SK-N-MC (cell line): ENCODE results near the gene TNFAIP2.
"Not testable (repeated sequence)": the region's sequence is repeated elsewhere in the genome, so short reads cannot be mapped to it uniquely, and the experiment has no call there.

Source experiments
- DNase-seq: peaks from one replicate; pipeline ENCODE4 v3.0.0-alpha.2; 2011; ENCODE audit warnings: low read depth, low spot score
- H3K27ac ChIP-seq: fragments of 200-600 bp; sonication (generic); 2 replicates; pipeline ENCODE4 v1.5.1; 2016; ENCODE audit warnings: mixed run types
- H3K36me3 ChIP-seq: fragments of 200-600 bp; sonication (generic); 2 replicates; pipeline ENCODE4 v1.6.1; 2017; ENCODE audit warnings: antibody characterized with exemption, low read length, mixed read lengths; ENCODE audit not compliant: insufficient read depth
- H3K4me3 ChIP-seq: fragments of 200-600 bp; sonication (generic); 2 replicates; pipeline ENCODE4 v1.5.1; 2016
- H3K9ac ChIP-seq: fragments of 200-600 bp; sonication (generic); 2 replicates; pipeline ENCODE4 v1.8.0; 2017; ENCODE audit warnings: mixed run types, mixed read lengths; ENCODE audit not compliant: insufficient read length
- H3K9me3 ChIP-seq: fragments of 200-600 bp; sonication (generic); 2 replicates; pipeline ENCODE4 v1.6.1; 2017; ENCODE audit warnings: low read depth, mild to moderate bottlenecking, antibody characterized with exemption, low read length, moderate library complexity, mixed read lengths
- EZH2 ChIP-seq: fragments of 200-600 bp; sonication (generic); IDR thresholded peaks from one replicate; pipeline ENCODE4 v1.6.1; 2017; ENCODE audit warnings: antibody characterized with exemption
- FOXP2 ChIP-seq: optimal IDR thresholded peaks from 2 replicates; pipeline ENCODE3; 2011; ENCODE audit warnings: mild to moderate bottlenecking, moderate library complexity; ENCODE audit not compliant: insufficient read depth; ENCODE audit errors: extremely low read length, control extremely low read depth
- POLR2AphosphoS5 ChIP-seq: IDR thresholded peaks from 2 replicates; pipeline ENCODE4 v1.6.1; 2012; ENCODE audit warnings: mild to moderate bottlenecking, low read depth, low read length, borderline replicate concordance

Gene TNFAIP2

GRCh38 chr14:103118018-103118662 lies 5.1 kb upstream of the TNFAIP2 start:
- H3K9ac ChIP-seq, result no peak overlapping the region
- no peak for TF ChIP-seq FOXP2
- TF ChIP-seq EZH2, result no peak
- no peak for TF ChIP-seq POLR2AphosphoS5
- no peaks in the 10 kb centered on the region for H3K9me3 ChIP-seq

DNA sequence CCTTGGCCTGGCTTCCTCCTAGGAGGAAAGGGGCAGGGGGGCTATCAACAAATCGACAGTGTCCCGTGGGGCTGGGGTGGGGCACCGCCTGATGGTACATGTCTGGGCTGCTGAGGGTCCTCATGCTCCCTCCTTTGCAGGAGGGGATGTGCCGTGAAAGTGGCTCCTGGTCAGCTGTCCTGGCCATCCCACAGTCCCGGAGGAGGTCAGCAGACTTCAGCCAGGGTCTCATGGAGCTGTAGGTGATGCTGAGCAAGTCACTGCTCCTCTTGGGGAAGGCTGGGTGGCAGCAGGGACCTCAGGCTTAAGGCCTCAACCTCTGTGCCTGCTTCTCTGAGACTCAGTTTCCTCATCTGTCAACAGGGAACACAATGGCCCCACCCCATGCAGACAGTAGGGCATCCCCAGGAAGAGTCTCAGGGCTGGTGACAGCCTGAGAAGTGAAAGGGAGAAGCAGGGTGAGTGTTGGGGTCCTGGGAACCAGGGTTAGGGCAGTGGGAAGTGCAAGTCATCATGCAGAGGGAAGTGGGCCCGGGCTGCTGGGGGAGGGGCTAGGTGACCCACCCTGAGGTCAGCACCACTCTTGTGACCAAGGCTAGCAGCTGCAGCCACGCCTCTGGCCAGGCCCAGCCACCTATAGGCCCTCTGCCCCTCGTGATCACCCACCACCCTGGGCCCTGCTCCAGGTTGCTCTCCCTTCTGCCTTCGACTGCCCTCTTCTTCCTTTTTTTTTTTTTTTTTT lies 4.4 kb upstream of the TNFAIP2 start:
- DNase-seq, result no peak

More at GRCh38 chr14:103118018-103118662, 5.1 kb upstream of the TNFAIP2 start:
- H3K4me3 ChIP-seq, result no peak overlapping the region
- H3K27ac ChIP-seq, result no peak overlapping the region
- DNase-seq, result no peak
- H3K36me3 ChIP-seq, result no peaks in the 10 kb centered on the region

GRCh38 chr14:103119527-103119926 lies 3.7 kb upstream of the TNFAIP2 start:
- H3K27ac ChIP-seq, DNase-seq, H3K9me3 ChIP-seq, H3K9ac ChIP-seq, H3K4me3 ChIP-seq, H3K36me3 ChIP-seq: not testable (repeated sequence)

More for the DNA sequence above, 4.4 kb upstream of the TNFAIP2 start:
- Histone ChIP-seq H3K9me3 (no peaks in the 10 kb centered on the region), H3K27ac (no peak overlapping the region), H3K4me3 (no peak overlapping the region), H3K9ac (no peak overlapping the region), H3K36me3 (no peaks in the 10 kb centered on the region)
- TF ChIP-seq EZH2 (no peak), POLR2AphosphoS5 (no peak), FOXP2 (no peak)

DNA sequence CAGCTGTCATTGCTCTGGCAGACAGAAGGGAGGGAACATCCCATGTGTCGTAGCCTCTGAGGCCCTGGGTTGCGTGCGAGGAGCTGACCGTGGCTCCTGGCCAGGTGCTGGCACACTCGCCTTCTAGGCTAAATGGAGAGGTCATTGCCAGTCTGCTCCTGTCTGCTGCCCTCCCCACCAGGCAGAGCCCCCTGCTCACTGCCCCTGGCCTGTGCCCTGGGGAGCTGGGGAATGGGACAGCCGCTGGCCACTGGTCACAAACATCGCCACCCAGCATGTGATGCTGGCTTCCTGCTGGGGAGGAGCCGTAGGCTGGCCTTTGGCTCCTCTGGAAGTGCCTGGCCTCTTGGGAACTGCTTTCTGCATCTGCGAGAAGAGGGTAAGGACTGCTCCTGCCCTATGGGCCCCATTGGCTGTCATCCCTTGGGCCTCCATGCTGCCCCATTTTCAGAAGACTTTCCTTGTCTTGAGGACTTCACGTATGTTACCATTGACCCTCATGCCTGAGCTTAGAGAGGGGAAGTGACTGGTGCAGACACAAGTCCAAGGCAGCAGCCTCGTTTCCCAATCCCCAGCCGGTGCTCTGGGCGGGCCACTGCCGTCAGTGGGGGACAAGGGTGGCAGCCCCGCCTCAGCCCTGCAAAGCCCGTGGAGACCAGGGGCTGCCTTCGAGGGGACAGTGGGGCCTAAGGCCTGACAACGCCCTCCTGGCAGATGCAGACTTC lies 2.0 kb upstream of the TNFAIP2 start:
- Histone ChIP-seq H3K9me3 (no peaks in the 10 kb centered on the region), H3K27ac (no peak overlapping the region), H3K4me3 (no peak overlapping the region), H3K9ac (no peak overlapping the region), H3K36me3 (no peaks in the 10 kb centered on the region)
- no peak for DNase-seq
- TF ChIP-seq EZH2, result no peak
- TF ChIP-seq FOXP2, result no peak
- no peak for TF ChIP-seq POLR2AphosphoS5

GRCh38 chr14:103121846-103122584 lies 1.2 kb upstream of the TNFAIP2 start:
- Histone ChIP-seq H3K4me3 (peak overlapping the region; percentile 22; the same call in 1 of the 2 replicates), H3K27ac (no peak overlapping the region), H3K36me3 (no peaks in the 10 kb centered on the region), H3K9me3 (no peaks in the 10 kb centered on the region), H3K9ac (no peak overlapping the region)
- TF ChIP-seq FOXP2 (no peak), POLR2AphosphoS5 (no peak)
- DNase-seq, result no peak

- Histone ChIP-seq H3K9me3 (no peaks in the 10 kb centered on the region), H3K4me3 (0 out of 2 replicates have a peak overlapping the region, but pooled peaks have one; percentile 22), H3K27ac (no peak overlapping the region), H3K36me3 (no peaks in the 10 kb centered on the region), H3K9ac (no peak overlapping the region)
- DNase-seq, result no peak
- no peak for TF ChIP-seq POLR2AphosphoS5
- no peak for TF ChIP-seq FOXP2
These were observed 695 bp upstream of the TNFAIP2 start for GRCh38 chr14:103122585-103122946.

DNA sequence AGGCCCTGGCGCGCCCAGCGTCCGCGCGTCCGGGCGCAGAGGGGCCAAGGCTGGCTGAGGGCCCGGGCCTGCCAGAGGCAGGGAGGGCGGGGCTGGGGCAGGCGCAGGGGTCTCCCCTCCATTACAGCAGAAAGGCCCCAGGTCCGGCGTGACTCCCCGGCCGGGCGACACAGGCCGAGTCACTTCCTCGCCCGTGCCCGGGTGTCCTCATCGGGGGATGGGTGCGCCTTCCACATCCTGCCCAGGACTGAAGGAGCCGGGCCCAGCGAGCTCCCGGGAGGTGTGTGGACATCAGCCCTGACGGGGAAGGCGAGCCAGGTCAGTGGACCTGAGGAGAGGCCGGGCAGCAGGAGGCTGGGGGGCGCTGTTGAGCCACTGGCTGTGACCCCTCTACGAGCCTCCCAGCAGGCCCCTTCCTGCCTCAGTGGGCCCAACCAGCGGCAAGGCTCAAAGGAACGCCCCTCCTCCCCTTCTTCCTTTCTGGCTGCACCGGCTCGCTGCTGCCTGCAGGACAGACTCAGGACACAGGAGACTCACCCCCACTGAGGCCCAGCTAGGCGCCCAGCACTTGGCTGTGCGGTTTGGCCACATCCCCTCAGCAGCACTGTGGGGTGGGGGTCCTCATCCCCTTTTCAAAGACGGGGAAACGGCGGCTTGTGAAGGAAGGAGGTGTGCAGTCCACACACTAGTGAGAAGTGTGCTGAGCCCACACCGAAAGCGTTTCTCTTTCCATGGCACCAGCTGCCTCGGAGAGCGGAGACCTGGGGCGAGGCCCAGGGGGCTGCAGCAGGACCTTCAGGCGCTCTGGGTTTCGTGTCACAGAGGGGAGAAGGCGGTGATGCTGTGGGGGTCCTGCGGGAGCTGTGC lies 606 bp downstream of the TNFAIP2 start:
- no peak for DNase-seq
- TF ChIP-seq EZH2, result no peak
- TF ChIP-seq FOXP2, result no peak
- no peak for TF ChIP-seq POLR2AphosphoS5
- H3K9ac ChIP-seq, result no peak overlapping the region

GRCh38 chr14:103124501-103125001 lies 1.3 kb downstream of the TNFAIP2 start:
- DNase-seq, result no peak
- H3K27ac ChIP-seq, result no peak overlapping the region
- no peaks in the 10 kb centered on the region for H3K9me3 ChIP-seq
- H3K9ac ChIP-seq, result no peak overlapping the region
- no peaks in the 10 kb centered on the region for H3K36me3 ChIP-seq
- TF ChIP-seq FOXP2, result no peak
- no peak for TF ChIP-seq POLR2AphosphoS5
- no peak for TF ChIP-seq EZH2
- no peak overlapping the region for H3K4me3 ChIP-seq

More for the DNA sequence above, 606 bp downstream of the TNFAIP2 start:
- no peaks in the 10 kb centered on the region for H3K9me3 ChIP-seq
- H3K4me3 ChIP-seq, result no peak overlapping the region
- H3K36me3 ChIP-seq, result no peaks in the 10 kb centered on the region
- no peak overlapping the region for H3K27ac ChIP-seq
